ENCODE data around the gene LAMC2. TPM values are rescaled to one million over a fixed set of nuclear protein-coding genes. Genes with fewer than 3 reads are reported as not detected.

The LAMC2 gene
- total RNA-seq, 2 experiments from 2014 or later = 0.38 TPM; not detected in 1

- Histone ChIP-seq H3K4me1 (ENCODE audit: insufficient read depth, low read length, poor library complexity, severe bottlenecking) (no peaks in the 10 kb centered on the region), H3K36me3 (ENCODE audit: insufficient read depth, low read length) (no peaks in the 10 kb centered on the region), H3K9me3 (ENCODE audit: low read length) (no peaks in the 10 kb centered on the region), H4K20me1 (ENCODE audit: insufficient read depth, low read length) (no peaks in the 10 kb centered on the region), H3K4me2 (ENCODE audit: low read length) (no peak overlapping the region), H3K9me2 (ENCODE audit: insufficient read depth, low read length) (no peaks in the 10 kb centered on the region), H3K27ac (ENCODE audit: low read depth, low read length, poor library complexity, severe bottlenecking) (no peak overlapping the region), H2AFZ (ENCODE audit: low read length) (no peak overlapping the region), H3K4me3 (ENCODE audit: low read depth, low read length, poor library complexity, severe bottlenecking) (no peak overlapping the region), H3K79me2 (ENCODE audit: insufficient read depth, low read depth, low read length) (no peaks in the 10 kb centered on the region)
- CTCF ChIA-PET (ENCODE audit: unreplicated experiment) = interaction anchor here (0.9 to 1.6 kb wide), 2 partner anchors 9 to 403 kb away, joined by 4 read pairs; no protein-coding TSS in a partner anchor
- TF ChIP-seq CTCF (conservative IDR thresholded peaks at IDR 0.05; ENCODE audit: low read length) (no peak), EZH2phosphoT487 (IDR thresholded peaks at IDR 0.05; ENCODE audit: borderline replicate concordance, low read depth, low read length) (no peak)
- no peak for DNase-seq (ENCODE audit: low spot score)
- intact Hi-C loops (cut with micrococcal nuclease; ENCODE audit: unreplicated experiment) = loop anchor here (5.0 kb wide), 1 partner anchor 635 kb away; no protein-coding TSS in a partner anchor
- no TSS peak for BruUV-seq (replicated peaks)
- POLR2A ChIA-PET = interaction anchor here (1.1 kb wide), 1 partner anchor 32 kb away, joined by 3 read pairs; no protein-coding TSS in a partner anchor
Observed at GRCh38 chr1:183282101-183282855, 96.2 kb downstream of the LAMC2 start.

GRCh38 chr1:183283286-183283685 lies 97.2 kb downstream of the LAMC2 start:
- Histone ChIP-seq H4K20me1 (ENCODE audit: insufficient read depth, low read length) (no peaks in the 10 kb centered on the region), H3K9me3 (ENCODE audit: low read length) (no peaks in the 10 kb centered on the region), H3K4me1 (ENCODE audit: insufficient read depth, low read length, poor library complexity, severe bottlenecking) (no peaks in the 10 kb centered on the region), H2AFZ (ENCODE audit: low read length) (no peak overlapping the region), H3K4me2 (ENCODE audit: low read length) (no peak overlapping the region), H3K9me2 (ENCODE audit: insufficient read depth, low read length) (no peaks in the 10 kb centered on the region), H3K79me2 (ENCODE audit: insufficient read depth, low read depth, low read length) (no peaks in the 10 kb centered on the region), H3K4me3 (ENCODE audit: low read depth, low read length, poor library complexity, severe bottlenecking) (no peak overlapping the region), H3K36me3 (ENCODE audit: insufficient read depth, low read length) (no peaks in the 10 kb centered on the region), H3K27ac (ENCODE audit: low read depth, low read length, poor library complexity, severe bottlenecking) (no peak overlapping the region)
- no peak for DNase-seq (ENCODE audit: low spot score)
- BruUV-seq (replicated peaks) = no TSS peak
- ChIA-PET CTCF (ENCODE audit: unreplicated experiment) (interaction anchor here (0.9 kb wide), 1 partner anchor 402 kb away, joined by 4 read pairs; no protein-coding TSS in a partner anchor), POLR2A (interaction anchor here (1.1 kb wide), 1 partner anchor 31 kb away, joined by 3 read pairs; no protein-coding TSS in a partner anchor)
- TF ChIP-seq CTCF (conservative IDR thresholded peaks at IDR 0.05; ENCODE audit: low read length) (no peak), EZH2phosphoT487 (IDR thresholded peaks at IDR 0.05; ENCODE audit: borderline replicate concordance, low read depth, low read length) (no peak)
- intact Hi-C loops (cut with micrococcal nuclease; ENCODE audit: unreplicated experiment) = loop anchor here (5.0 kb wide), 1 partner anchor 634 kb away; no protein-coding TSS in a partner anchor

DNA sequence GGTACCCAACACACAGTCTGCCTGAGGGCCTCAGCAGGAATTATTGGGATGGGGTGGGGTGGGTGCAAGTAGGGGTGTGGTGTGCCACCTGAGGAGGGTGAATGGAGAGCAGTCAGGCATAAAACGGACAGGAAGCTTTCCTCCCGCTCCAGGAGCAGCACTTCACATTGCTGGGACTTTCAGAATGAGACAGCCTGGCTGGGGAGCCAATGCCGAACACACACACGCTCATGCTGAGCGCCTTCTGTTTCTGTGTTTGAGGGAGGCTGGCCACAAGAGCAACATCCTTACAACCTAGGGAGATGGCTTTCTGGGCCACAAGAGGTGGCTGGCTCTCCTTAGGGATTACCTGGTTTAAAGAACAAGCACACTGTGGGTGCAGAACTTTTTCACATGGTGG lies 98.0 kb downstream of the LAMC2 start:
- intact Hi-C loops (cut with micrococcal nuclease; ENCODE audit: unreplicated experiment) = loop anchor here (5.0 kb wide), 1 partner anchor 633 kb away; no protein-coding TSS in a partner anchor
- TF ChIP-seq EZH2phosphoT487 (IDR thresholded peaks at IDR 0.05; ENCODE audit: borderline replicate concordance, low read depth, low read length) = no peak
- TF ChIP-seq CTCF (conservative IDR thresholded peaks at IDR 0.05; ENCODE audit: low read length) = no peak
- Histone ChIP-seq H3K27ac (ENCODE audit: low read depth, low read length, poor library complexity, severe bottlenecking) (no peak overlapping the region), H3K4me2 (ENCODE audit: low read length) (no peak overlapping the region), H3K36me3 (ENCODE audit: insufficient read depth, low read length) (no peaks in the 10 kb centered on the region), H2AFZ (ENCODE audit: low read length) (no peak overlapping the region), H3K9me2 (ENCODE audit: insufficient read depth, low read length) (no peaks in the 10 kb centered on the region), H4K20me1 (ENCODE audit: insufficient read depth, low read length) (no peaks in the 10 kb centered on the region), H3K9me3 (ENCODE audit: low read length) (no peaks in the 10 kb centered on the region), H3K4me3 (ENCODE audit: low read depth, low read length, poor library complexity, severe bottlenecking) (no peak overlapping the region), H3K79me2 (ENCODE audit: insufficient read depth, low read depth, low read length) (no peaks in the 10 kb centered on the region), H3K4me1 (ENCODE audit: insufficient read depth, low read length, poor library complexity, severe bottlenecking) (no peaks in the 10 kb centered on the region)
- ChIA-PET CTCF (ENCODE audit: unreplicated experiment) (no interaction called here), POLR2A (no interaction called here)
- DNase-seq (ENCODE audit: low spot score) = no peak
- BruUV-seq (replicated peaks) = no TSS peak
